ENCODE results near the gene RELL1.

The RELL1 gene

DNA sequence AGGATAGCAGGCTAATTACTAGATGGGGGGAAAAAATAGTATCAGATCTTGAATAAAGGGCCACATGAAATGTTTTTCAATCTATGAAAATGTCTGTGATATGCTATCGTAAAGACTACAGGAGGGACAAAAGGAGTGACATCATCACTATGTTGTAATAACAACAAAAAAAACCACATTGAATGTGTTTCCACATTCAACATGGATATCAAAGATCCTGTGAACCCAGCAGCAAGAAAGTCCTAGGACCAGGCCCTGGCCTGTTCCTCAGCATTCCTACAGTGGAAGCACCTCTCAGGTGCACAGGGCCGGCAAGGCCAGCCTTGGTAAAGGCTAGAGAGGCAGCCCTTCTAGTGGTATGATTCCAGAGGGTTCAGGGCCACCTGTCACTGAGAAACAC, 118.3 kb downstream of the RELL1 start:
- H3K4me2 ChIP-seq (ENCODE audit: low read length): no peak overlapping the region
- no peak overlapping the region for H3K27ac ChIP-seq
- no peak overlapping the region for H3K4me3 ChIP-seq (ENCODE audit: low read depth, low read length)
- no peaks in the 10 kb centered on the region for H3K79me2 ChIP-seq
- TF ChIP-seq, protein P1, sequence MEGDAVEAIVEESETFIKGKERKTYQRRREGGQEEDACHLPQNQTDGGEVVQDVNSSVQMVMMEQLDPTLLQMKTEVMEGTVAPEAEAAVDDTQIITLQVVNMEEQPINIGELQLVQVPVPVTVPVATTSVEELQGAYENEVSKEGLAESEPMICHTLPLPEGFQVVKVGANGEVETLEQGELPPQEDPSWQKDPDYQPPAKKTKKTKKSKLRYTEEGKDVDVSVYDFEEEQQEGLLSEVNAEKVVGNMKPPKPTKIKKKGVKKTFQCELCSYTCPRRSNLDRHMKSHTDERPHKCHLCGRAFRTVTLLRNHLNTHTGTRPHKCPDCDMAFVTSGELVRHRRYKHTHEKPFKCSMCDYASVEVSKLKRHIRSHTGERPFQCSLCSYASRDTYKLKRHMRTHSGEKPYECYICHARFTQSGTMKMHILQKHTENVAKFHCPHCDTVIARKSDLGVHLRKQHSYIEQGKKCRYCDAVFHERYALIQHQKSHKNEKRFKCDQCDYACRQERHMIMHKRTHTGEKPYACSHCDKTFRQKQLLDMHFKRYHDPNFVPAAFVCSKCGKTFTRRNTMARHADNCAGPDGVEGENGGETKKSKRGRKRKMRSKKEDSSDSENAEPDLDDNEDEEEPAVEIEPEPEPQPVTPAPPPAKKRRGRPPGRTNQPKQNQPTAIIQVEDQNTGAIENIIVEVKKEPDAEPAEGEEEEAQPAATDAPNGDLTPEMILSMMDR (IDR thresholded peaks at IDR 0.05): no peak
- H3K9me3 ChIP-seq (ENCODE audit: control insufficient read depth, low read length): no peaks in the 10 kb centered on the region
- no peak overlapping the region for H3K9ac ChIP-seq
- H3K4me1 ChIP-seq: no peaks in the 10 kb centered on the region
- no peak overlapping the region for H2AFZ ChIP-seq
- no peaks in the 10 kb centered on the region for H3K36me3 ChIP-seq (ENCODE audit: control insufficient read depth, insufficient read depth, low read length)
- no peaks in the 10 kb centered on the region for H3K27me3 ChIP-seq (ENCODE audit: control insufficient read depth, insufficient read depth, low read length)

DNA sequence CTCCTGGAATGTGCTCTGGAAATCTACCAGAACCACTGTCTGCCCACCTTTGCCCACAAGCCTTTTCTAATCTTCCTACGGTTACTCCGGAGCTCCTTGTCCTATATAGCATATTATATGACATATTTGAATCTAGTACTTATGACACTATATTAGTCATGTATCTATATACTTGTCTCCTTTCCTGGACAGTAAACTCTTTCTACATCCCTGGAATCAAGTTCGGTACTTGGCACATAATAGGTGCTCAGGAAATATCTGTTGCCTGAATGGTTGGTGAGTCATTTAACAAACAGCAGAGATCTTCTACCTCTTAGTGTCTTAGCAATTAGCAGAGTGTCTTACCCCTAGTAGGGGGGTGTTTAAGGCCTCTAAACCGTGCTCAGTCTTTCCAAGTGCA, 123.6 kb downstream of the RELL1 start:
- Histone ChIP-seq H3K9ac (no peak overlapping the region), H3K9me3 (ENCODE audit: control insufficient read depth, low read length) (no peaks in the 10 kb centered on the region), H3K4me1 (no peaks in the 10 kb centered on the region), H3K4me2 (ENCODE audit: low read length) (no peak overlapping the region), H3K36me3 (ENCODE audit: control insufficient read depth, insufficient read depth, low read length) (no peaks in the 10 kb centered on the region), H3K4me3 (ENCODE audit: low read depth, low read length) (no peak overlapping the region), H3K27me3 (ENCODE audit: control insufficient read depth, insufficient read depth, low read length) (no peaks in the 10 kb centered on the region), H2AFZ (no peak overlapping the region), H3K79me2 (no peaks in the 10 kb centered on the region), H3K27ac (no peak overlapping the region)
- TF ChIP-seq, protein P1 (IDR thresholded peaks at IDR 0.05): no peak

DNA sequence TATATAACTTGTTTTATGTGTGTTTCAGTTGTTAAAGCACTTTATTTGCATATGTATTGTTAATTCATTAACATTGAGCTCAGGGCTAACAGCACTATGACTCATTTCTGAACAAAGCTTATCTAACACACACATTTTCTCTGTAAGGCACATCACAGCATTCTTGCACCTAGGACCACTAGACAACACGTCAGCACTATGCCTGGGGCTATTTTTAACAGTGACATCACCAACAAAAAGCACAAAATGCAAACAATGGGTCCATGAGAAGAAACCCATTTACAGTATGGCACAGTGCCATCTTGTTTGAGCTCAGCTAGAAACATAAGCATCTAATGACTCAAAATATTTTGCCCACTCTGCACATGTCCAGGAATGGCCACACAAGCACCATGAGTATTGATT, 124.4 kb downstream of the RELL1 start:
- H3K9me3 ChIP-seq (ENCODE audit: control insufficient read depth, low read length): no peaks in the 10 kb centered on the region
- no peak overlapping the region for H3K4me2 ChIP-seq (ENCODE audit: low read length)
- no peaks in the 10 kb centered on the region for H3K27me3 ChIP-seq (ENCODE audit: control insufficient read depth, insufficient read depth, low read length)
- TF ChIP-seq, protein P1 (IDR thresholded peaks at IDR 0.05): no peak
- no peaks in the 10 kb centered on the region for H3K4me1 ChIP-seq
- H3K36me3 ChIP-seq (ENCODE audit: control insufficient read depth, insufficient read depth, low read length): no peaks in the 10 kb centered on the region
- no peak overlapping the region for H2AFZ ChIP-seq
- H3K9ac ChIP-seq: no peak overlapping the region
- H3K79me2 ChIP-seq: no peaks in the 10 kb centered on the region
- no peak overlapping the region for H3K27ac ChIP-seq
- no peak overlapping the region for H3K4me3 ChIP-seq (ENCODE audit: low read depth, low read length)

DNA sequence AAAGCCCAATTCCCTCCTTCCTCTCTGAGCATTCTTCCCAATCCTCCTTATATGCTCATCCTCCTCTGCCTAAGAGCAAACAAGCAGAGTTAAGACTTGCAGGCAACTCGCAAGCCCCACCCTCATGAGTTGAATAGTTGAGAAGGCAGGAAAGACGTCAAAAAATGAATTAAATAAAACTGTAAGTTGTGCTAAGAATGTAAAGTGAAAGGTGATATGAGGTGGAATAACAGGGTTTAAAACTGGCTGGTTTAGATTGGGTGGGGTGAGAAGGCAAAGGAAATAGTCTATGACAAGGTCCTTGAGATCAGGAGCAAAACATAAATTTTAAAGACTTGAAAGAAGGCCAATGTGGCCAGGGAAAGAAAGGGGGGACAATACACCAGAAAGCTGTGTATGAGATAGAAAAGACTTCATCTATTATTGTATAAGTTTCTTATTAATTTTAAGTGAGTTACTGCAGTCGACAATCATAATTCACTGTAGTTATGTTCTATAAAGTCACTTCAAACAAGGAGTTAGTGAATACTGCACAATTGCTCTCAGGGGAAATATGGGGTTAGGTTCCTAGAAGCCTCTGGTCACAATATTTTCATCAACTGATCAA, 124.9 kb downstream of the RELL1 start:
- Histone ChIP-seq H3K4me2 (ENCODE audit: low read length) (no peak overlapping the region), H2AFZ (no peak overlapping the region), H3K9ac (no peak overlapping the region), H3K27ac (no peak overlapping the region), H3K4me3 (ENCODE audit: low read depth, low read length) (no peak overlapping the region), H3K79me2 (no peaks in the 10 kb centered on the region), H3K36me3 (ENCODE audit: control insufficient read depth, insufficient read depth, low read length) (no peaks in the 10 kb centered on the region), H3K4me1 (no peaks in the 10 kb centered on the region), H3K9me3 (ENCODE audit: control insufficient read depth, low read length) (no peaks in the 10 kb centered on the region), H3K27me3 (ENCODE audit: control insufficient read depth, insufficient read depth, low read length) (no peaks in the 10 kb centered on the region)
- TF ChIP-seq, protein P1 (IDR thresholded peaks at IDR 0.05): no peak
